ENCODE data around the gene TM2D1. TPM values are rescaled to one million over a fixed set of nuclear protein-coding genes. Genes with fewer than 3 reads are reported as not detected.
A peak's percentile ranks its signal among the peaks of the same experiment; 100 is the strongest.

Gene TM2D1
- total RNA-seq, 4 donors from 2014 or later: 50.5 to 73.0 (median 65.7) TPM

DNA sequence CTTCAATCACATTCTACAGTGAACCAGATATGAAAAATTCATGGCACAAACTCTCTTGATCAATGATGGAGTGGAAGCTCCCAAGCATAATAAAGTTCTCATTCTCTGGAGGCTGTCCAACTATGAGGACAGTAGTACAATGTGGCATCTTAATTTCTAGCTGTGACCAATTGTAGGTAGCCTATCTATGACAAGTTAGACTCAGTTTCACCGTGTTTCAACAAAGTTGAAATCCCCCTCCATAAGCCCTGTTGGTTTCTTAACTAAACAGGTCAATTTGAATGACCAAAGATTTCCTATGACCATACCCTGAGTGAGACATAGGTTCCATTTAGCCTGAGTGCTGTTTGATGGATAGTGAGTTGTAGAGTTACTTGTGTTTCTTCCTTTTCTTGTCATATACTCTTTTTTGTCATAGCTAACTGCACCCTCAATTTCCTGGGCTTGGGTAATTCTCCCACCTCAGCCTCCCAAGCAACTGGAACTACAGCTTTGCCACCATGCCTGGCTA is 29.1 kb upstream of the TM2D1 start:
- ATAC-seq: no peak
- Histone ChIP-seq H3K36me3 (no peaks in the 10 kb centered on the region), H3K27ac (no peak overlapping the region), H3K4me1 (no peaks in the 10 kb centered on the region), H3K9me3 (no peaks in the 10 kb centered on the region), H3K4me3 (no peak overlapping the region), H3K27me3 (no peaks in the 10 kb centered on the region)
- no peak for TF ChIP-seq POLR2A (IDR thresholded peaks at IDR 0.05)
- TF ChIP-seq, protein P1, sequence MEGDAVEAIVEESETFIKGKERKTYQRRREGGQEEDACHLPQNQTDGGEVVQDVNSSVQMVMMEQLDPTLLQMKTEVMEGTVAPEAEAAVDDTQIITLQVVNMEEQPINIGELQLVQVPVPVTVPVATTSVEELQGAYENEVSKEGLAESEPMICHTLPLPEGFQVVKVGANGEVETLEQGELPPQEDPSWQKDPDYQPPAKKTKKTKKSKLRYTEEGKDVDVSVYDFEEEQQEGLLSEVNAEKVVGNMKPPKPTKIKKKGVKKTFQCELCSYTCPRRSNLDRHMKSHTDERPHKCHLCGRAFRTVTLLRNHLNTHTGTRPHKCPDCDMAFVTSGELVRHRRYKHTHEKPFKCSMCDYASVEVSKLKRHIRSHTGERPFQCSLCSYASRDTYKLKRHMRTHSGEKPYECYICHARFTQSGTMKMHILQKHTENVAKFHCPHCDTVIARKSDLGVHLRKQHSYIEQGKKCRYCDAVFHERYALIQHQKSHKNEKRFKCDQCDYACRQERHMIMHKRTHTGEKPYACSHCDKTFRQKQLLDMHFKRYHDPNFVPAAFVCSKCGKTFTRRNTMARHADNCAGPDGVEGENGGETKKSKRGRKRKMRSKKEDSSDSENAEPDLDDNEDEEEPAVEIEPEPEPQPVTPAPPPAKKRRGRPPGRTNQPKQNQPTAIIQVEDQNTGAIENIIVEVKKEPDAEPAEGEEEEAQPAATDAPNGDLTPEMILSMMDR (IDR thresholded peaks at IDR 0.05): no peak
- WGBS, 2 donors (ENCODE audit: low coverage in 1 of 2): 75 to 82% methylated on average over 1 of the region's 1 CpG

DNA sequence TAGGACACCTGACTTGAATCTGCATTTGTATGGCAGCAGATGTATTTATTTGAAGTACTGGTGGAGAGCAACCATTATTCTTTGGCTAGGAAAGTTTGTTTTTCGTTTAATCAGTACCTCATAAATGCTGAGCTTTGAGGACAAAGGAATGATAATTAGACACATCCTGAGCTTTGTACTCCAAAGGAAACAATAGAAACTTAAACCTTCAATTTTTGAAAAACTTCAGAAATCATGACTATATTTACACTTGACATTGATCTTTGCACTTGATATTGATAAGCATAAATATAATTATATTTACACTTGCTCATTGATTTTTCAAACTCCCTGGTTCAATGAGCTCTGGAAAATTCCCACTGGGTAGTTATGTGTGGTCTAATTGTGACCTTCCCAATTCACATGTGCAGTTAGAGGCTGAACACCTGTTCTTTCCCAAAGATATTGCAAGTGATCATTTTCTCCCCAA is 28.0 kb upstream of the TM2D1 start:
- H3K36me3 ChIP-seq: no peaks in the 10 kb centered on the region
- peaks cover 0 to 2% (median 0%) of the 10 kb centered on the region in 3 donors for H3K4me1 ChIP-seq
- H3K9me3 ChIP-seq: no peaks in the 10 kb centered on the region
- ATAC-seq: no peak
- H3K27ac ChIP-seq: no peak overlapping the region
- H3K4me3 ChIP-seq: no peak overlapping the region
- TF ChIP-seq POLR2AphosphoS5 (IDR thresholded peaks at IDR 0.05) (no peak), EP300 (IDR thresholded peaks at IDR 0.05) (no peak), POLR2A (IDR thresholded peaks at IDR 0.05) (no peak)
- TF ChIP-seq, protein P1 (IDR thresholded peaks at IDR 0.05): no peak
- H3K27me3 ChIP-seq: no peaks in the 10 kb centered on the region
- WGBS, 2 donors (ENCODE audit: low coverage in 1 of 2): 80 to 83% methylated on average over 1 of the region's 1 CpG

DNA sequence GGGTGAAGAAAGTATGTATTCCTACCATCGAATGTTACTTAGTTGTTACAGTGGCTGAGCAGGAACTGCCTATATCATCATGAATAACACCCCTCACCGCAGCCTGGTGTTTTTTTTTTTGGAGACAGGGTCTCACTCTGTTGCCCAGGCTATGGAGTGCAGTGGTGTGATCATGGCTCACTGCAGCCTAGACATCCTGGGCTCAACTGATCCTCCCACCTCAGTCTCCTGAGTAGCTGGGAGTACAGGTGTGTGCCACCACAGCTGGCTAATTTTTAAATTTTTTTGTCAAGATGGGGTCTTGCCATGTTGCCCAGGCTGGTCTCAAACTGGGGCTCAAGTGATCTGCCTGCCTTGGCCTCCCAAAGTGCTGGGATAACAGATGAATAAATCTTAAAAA is 24.6 kb upstream of the TM2D1 start:
- H3K27me3 ChIP-seq: no peaks in the 10 kb centered on the region

DNA sequence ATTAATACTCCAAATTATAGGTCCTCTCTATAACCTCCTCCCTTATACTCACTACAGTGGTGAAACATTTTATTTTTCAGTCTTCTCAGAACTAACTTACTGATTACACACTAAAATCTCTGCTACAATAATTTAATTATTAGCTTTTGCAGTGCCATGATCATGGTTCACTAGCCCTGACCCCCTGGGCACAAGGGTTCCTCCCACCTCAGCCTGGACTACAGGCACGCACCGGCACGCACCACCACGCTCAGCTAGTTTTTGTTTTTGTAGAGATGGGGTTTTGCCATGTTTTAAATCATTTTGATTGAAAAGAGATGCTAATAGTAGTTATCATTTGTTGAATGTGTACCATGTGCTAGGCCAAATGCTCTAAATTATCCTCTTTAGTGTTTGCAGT is 23.6 kb upstream of the TM2D1 start:
- 94 to 98% methylated on average over 4 of the region's 4 CpGs for WGBS, 2 donors (ENCODE audit: low coverage in 1 of 2)
- no peak for ATAC-seq

More for the DNA sequence above, 24.6 kb upstream of the TM2D1 start:
- ATAC-seq: no peak
- Histone ChIP-seq H3K36me3 (no peaks in the 10 kb centered on the region), H3K4me3 (no peak overlapping the region), H3K27ac (no peak overlapping the region), H3K9me3 (no peaks in the 10 kb centered on the region), H3K4me1 (peaks cover 0 to 21% (median 0%) of the 10 kb centered on the region in 3 donors)
- TF ChIP-seq EP300 (IDR thresholded peaks at IDR 0.05) (no peak), POLR2A (IDR thresholded peaks at IDR 0.05) (no peak), POLR2AphosphoS5 (IDR thresholded peaks at IDR 0.05) (no peak)
- TF ChIP-seq, protein P1 (IDR thresholded peaks at IDR 0.05): no peak
- 94 to 100% methylated on average over 2 of the region's 2 CpGs for WGBS, 2 donors (ENCODE audit: low coverage in 1 of 2)

DNA sequence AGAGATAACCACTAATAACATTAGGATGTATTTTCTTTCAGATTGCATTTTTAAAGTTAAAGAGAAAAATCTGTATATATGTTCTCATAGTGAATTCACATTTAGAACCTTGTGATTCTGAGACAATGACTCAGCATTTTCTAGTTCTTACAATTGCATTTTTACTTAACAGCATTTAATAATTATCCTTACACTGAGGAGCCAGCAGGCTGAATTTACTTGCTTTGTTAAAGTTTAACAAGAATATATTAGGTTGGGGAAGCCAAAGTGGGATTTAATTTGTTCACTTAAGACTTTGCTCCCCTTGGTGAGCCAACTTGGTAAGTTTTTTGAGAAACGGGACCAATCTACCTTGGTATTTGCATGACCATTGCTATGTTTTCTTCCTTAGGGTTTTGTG is 21.9 kb upstream of the TM2D1 start:
- H3K4me3 ChIP-seq: no peak overlapping the region
- H3K27ac ChIP-seq: peak overlapping the region in 3 of 4 donors; percentile 33 to 53 (median 43)
- H3K4me1 ChIP-seq: peaks cover 0 to 32% (median 0%) of the 10 kb centered on the region in 3 donors
- no peaks in the 10 kb centered on the region for H3K27me3 ChIP-seq
- 0 to 44% methylated on average over 1 of the region's 1 CpG for WGBS, 2 donors (ENCODE audit: low coverage in 1 of 2)
- no peak for ATAC-seq
- no peaks in the 10 kb centered on the region for H3K36me3 ChIP-seq
- no peaks in the 10 kb centered on the region for H3K9me3 ChIP-seq
- TF ChIP-seq EP300 (IDR thresholded peaks at IDR 0.05) (no peak), POLR2A (IDR thresholded peaks at IDR 0.05) (no peak), POLR2AphosphoS5 (IDR thresholded peaks at IDR 0.05) (no peak)
- TF ChIP-seq, protein P1 (IDR thresholded peaks at IDR 0.05): no peak

More for the DNA sequence above, 23.6 kb upstream of the TM2D1 start:
- TF ChIP-seq EP300 (IDR thresholded peaks at IDR 0.05) (no peak), POLR2A (IDR thresholded peaks at IDR 0.05) (no peak), POLR2AphosphoS5 (IDR thresholded peaks at IDR 0.05) (no peak)
- Histone ChIP-seq H3K9me3 (no peaks in the 10 kb centered on the region), H3K4me3 (no peak overlapping the region), H3K36me3 (no peaks in the 10 kb centered on the region), H3K27ac (no peak overlapping the region), H3K4me1 (peaks cover 0 to 26% (median 0%) of the 10 kb centered on the region in 3 donors), H3K27me3 (no peaks in the 10 kb centered on the region)
